Adipocyte (in vitro differentiated cells): Measurements from ENCODE around the gene DCAF16.
A peak's percentile ranks its signal among the peaks of the same experiment; 100 is the strongest.

Experiments used
- DNase-seq: peaks from one replicate; pipeline ENCODE4 v3.0.0-alpha.2; 2015; ENCODE audit warnings: low read depth
- H3K27me3 ChIP-seq: replicated peaks from 2 replicates; pipeline ENCODE4 v1.7.0; 2013; ENCODE audit warnings: mild to moderate bottlenecking, low read length, moderate library complexity; ENCODE audit not compliant: control insufficient read depth, insufficient read depth
- H3K36me3 ChIP-seq: 2 replicates; pipeline ENCODE4 v1.7.0; 2013; ENCODE audit warnings: low read length, mild to moderate bottlenecking, moderate library complexity; ENCODE audit not compliant: control insufficient read depth, insufficient read depth, severe bottlenecking
- H3K4me1 ChIP-seq: 2 replicates; pipeline ENCODE4 v1.7.0; 2013; ENCODE audit warnings: mild to moderate bottlenecking, low read length, moderate library complexity; ENCODE audit not compliant: control insufficient read depth, insufficient read depth
- H3K4me3 ChIP-seq: 2 replicates; pipeline ENCODE4 v1.7.0; 2013; ENCODE audit warnings: mild to moderate bottlenecking, low read length, moderate library complexity
- H3K9ac ChIP-seq: 2 replicates; pipeline ENCODE4 v1.7.0; 2013; ENCODE audit warnings: mild to moderate bottlenecking, low read length, moderate library complexity
- H3K9me3 ChIP-seq: 2 replicates; pipeline ENCODE4 v1.7.0; 2013; ENCODE audit warnings: mild to moderate bottlenecking, low read length, moderate library complexity; ENCODE audit not compliant: control insufficient read depth

DCAF16 gene

GRCh38 chr4:17781300-17782287 is 29.0 kb downstream of the DCAF16 start, which contains the start of gene FAM184B:
Gene FAM184B (minus strand): TSS chr4:17781621. CDS start chr4:17781299, 322 bp downstream.
- H3K27me3 ChIP-seq, result peaks cover 20% of the 10 kb centered on the region
- H3K9ac ChIP-seq, result no peak within 1 kb of the TSS
- H3K4me3 ChIP-seq, result peak within 1 kb of the TSS; percentile 80
- peak; percentile 28 for DNase-seq
- H3K4me1 ChIP-seq, result peaks cover 8% of the 10 kb centered on the region
- no peaks in the 10 kb centered on the region for H3K9me3 ChIP-seq
- H3K36me3 ChIP-seq, result no peaks in the 10 kb centered on the region

- no peaks in the 10 kb centered on the region for H3K36me3 ChIP-seq
- H3K9ac ChIP-seq, result no peak overlapping the region
- peaks cover 8% of the 10 kb centered on the region for H3K4me1 ChIP-seq
- DNase-seq, result peak; percentile 27
- peaks cover 20% of the 10 kb centered on the region for H3K27me3 ChIP-seq
- H3K9me3 ChIP-seq, result no peaks in the 10 kb centered on the region
- H3K4me3 ChIP-seq, result peak overlapping the region; percentile 80
These were observed 29.9 kb downstream of the DCAF16 start for GRCh38 chr4:17780501-17781299.

GRCh38 chr4:17778431-17778830 is 32.1 kb downstream of the DCAF16 start:
- H3K4me3 ChIP-seq, result no peak overlapping the region
- H3K27me3 ChIP-seq, result peaks cover 24% of the 10 kb centered on the region
- H3K9me3 ChIP-seq, result no peaks in the 10 kb centered on the region
- H3K36me3 ChIP-seq, result no peaks in the 10 kb centered on the region
- no peak for DNase-seq
- H3K9ac ChIP-seq, result no peak overlapping the region
- H3K4me1 ChIP-seq, result peaks cover 8% of the 10 kb centered on the region

DNA sequence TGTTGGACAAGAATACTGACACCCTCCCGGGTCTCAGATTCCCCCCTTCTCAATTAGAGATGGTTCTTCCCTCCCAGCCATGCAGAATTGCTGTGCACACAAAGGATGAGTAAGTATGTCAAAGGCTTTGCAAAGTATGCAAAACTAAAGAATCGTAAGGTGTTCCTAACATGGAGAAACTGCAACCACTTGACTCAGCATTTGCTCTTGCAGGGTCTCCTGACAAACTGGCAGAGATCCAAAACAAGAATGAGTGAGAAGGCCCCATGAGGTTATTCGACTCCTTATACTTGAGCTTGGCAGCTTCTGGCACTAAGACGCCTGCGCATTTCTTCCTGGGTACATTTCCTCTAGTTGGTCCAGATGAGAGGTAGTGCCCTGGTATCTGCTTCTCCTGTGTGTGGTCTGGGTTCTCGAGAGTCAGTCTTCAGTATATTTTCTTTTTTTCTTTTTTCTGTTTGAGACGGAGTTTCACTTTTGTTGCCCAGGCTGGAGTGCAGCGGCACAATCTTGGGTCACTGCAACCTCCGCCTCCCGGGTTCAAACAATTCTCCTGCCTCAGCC is 37.3 kb downstream of the DCAF16 start:
- DNase-seq, result no peak
- Histone ChIP-seq H3K9me3 (no peaks in the 10 kb centered on the region), H3K36me3 (no peaks in the 10 kb centered on the region), H3K4me1 (no peaks in the 10 kb centered on the region), H3K27me3 (peaks cover 4% of the 10 kb centered on the region), H3K4me3 (no peak overlapping the region), H3K9ac (no peak overlapping the region)

- Histone ChIP-seq H3K27me3 (peaks cover 4% of the 10 kb centered on the region), H3K36me3 (no peaks in the 10 kb centered on the region), H3K4me1 (no peaks in the 10 kb centered on the region), H3K4me3 (no peak overlapping the region), H3K9ac (no peak overlapping the region), H3K9me3 (no peaks in the 10 kb centered on the region)
- no peak for DNase-seq
These were observed 39.2 kb downstream of the DCAF16 start for GRCh38 chr4:17771284-17771908.

- Histone ChIP-seq H3K4me1 (no peaks in the 10 kb centered on the region), H3K36me3 (no peaks in the 10 kb centered on the region), H3K27me3 (peaks cover 4% of the 10 kb centered on the region), H3K9me3 (no peaks in the 10 kb centered on the region), H3K4me3 (no peak overlapping the region), H3K9ac (no peak overlapping the region)
- DNase-seq, result no peak
These were observed 39.7 kb downstream of the DCAF16 start for GRCh38 chr4:17770845-17771244.

- no peak overlapping the region for H3K4me3 ChIP-seq
- no peaks in the 10 kb centered on the region for H3K4me1 ChIP-seq
- H3K36me3 ChIP-seq, result no peaks in the 10 kb centered on the region
- no peak for DNase-seq
- peaks cover 3% of the 10 kb centered on the region for H3K27me3 ChIP-seq
- no peaks in the 10 kb centered on the region for H3K9me3 ChIP-seq
- H3K9ac ChIP-seq, result no peak overlapping the region
These were observed 41.0 kb downstream of the DCAF16 start for GRCh38 chr4:17769406-17770174.

- no peak overlapping the region for H3K4me3 ChIP-seq
- H3K9ac ChIP-seq, result no peak overlapping the region
- H3K4me1 ChIP-seq, result no peaks in the 10 kb centered on the region
- H3K36me3 ChIP-seq, result no peaks in the 10 kb centered on the region
- DNase-seq, result no peak
- H3K27me3 ChIP-seq, result no peaks in the 10 kb centered on the region
- H3K9me3 ChIP-seq, result no peaks in the 10 kb centered on the region
These were observed 43.6 kb downstream of the DCAF16 start for GRCh38 chr4:17766826-17767458.

DNA sequence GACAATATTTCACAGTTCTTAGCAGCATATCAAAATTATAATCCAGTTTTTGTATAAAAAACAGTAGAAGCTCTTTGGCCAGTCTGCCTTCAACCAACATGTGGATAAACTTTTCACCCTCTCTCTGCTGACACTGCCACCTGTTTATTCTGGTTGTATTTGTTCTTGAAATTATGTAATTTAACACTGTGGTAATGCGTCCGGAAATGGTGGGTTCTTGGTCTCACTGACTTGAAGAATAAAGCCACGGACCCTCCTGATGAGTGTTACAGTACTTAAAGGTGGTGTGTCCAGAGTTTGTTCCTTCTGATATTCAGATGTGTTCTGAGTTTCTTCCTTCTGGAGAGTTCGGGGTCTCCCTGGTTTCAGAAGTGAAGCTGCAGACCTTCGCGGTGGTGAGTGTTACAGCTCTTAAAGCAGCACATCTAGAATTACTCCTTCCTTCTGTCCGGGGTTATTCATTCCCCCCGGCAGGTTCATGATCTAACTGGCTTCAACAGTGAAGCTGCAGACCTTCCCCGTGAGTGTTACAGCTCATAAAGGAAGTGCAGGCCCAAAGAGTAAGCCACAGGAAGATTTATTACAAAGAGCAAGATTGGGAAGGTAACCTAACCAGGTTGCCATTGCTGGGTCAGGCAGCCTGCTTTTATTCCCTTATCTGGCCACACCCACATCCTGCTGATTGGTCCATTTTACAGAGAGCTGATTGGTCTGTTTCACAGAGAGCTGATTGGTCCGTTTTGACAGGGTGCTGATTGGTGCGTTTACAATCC is 44.9 kb downstream of the DCAF16 start:
- H3K4me3 ChIP-seq, result no peak overlapping the region
- no peaks in the 10 kb centered on the region for H3K9me3 ChIP-seq
- no peak for DNase-seq

More for the DNA sequence above, 44.9 kb downstream of the DCAF16 start:
- Histone ChIP-seq H3K9ac (no peak overlapping the region), H3K4me1 (no peaks in the 10 kb centered on the region), H3K27me3 (no peaks in the 10 kb centered on the region), H3K36me3 (no peaks in the 10 kb centered on the region)
